Right lobe of liver (tissue), 6 donors: ENCODE results near the gene ADORA1. TPM values are rescaled to one million over a fixed set of nuclear protein-coding genes. Genes with fewer than 3 reads are reported as not detected.

Experiments used
- ATAC-seq, 4 donors: fragments of 200-7000 bp; cut with Tn5 transposase; one replicate each; pipeline ENCODE4 v1.9.1; 2020; ENCODE audit warnings: mild to moderate bottlenecking in 4 of 4, moderate library complexity in 4 of 4
- DNase-seq, 3 donors: peaks; one replicate each; pipeline ENCODE4 v3.0.0-alpha.2; 2020
- H3K27ac ChIP-seq, 3 donors: fragments of 200-600 bp; one replicate each; pipeline ENCODE4 v1.8.0; 2022
- H3K27me3 ChIP-seq, 2 donors: fragments of 200-600 bp; one replicate each; pipeline ENCODE4 v1.8.0; 2022
- H3K36me3 ChIP-seq, 4 donors: fragments of 200-600 bp; sonication (generic) in 1 of 4; one replicate each; pipeline versions ENCODE4 v1.5.1 to v1.8.0; 2017 to 2022; ENCODE audit warnings: control low read depth in 1 of 4
- H3K4me1 ChIP-seq, 4 donors: fragments of 200-600 bp; sonication (generic) in 1 of 4; one replicate each; pipeline versions ENCODE4 v1.5.1 to v1.8.0; 2017 to 2022; ENCODE audit warnings: control low read depth in 1 of 4
- H3K4me3 ChIP-seq, 3 donors: fragments of 200-600 bp; one replicate each; pipeline ENCODE4 v1.8.0; 2022
- H3K9me3 ChIP-seq, 4 donors: fragments of 200-600 bp; sonication (generic) in 1 of 4; one replicate each; pipeline versions ENCODE4 v1.5.1 to v1.8.0; 2017 to 2022; ENCODE audit warnings: control low read depth in 1 of 4
- CTCF ChIP-seq, 4 donors: fragments of 200-600 bp in 3 of 4; fragments of 450-650 bp in 1 of 4; IDR thresholded peaks; one replicate each; pipeline versions ENCODE4 v1.5.1 to v1.8.0; 2016 to 2022; ENCODE audit warnings: antibody characterized with exemption in 4 of 4, mild to moderate bottlenecking in 2 of 4
- POLR2A ChIP-seq: fragments of 450-650 bp; IDR thresholded peaks from one replicate; pipeline ENCODE4 v1.6.1; 2017; ENCODE audit warnings: antibody characterized with exemption, mild to moderate bottlenecking
- WGBS: methylation state at CpG from one replicate; pipeline ENCODE4 v1.1.6; 2018; ENCODE audit warnings: low coverage, low lambda C conversion rate; ENCODE audit not compliant: insufficient coverage; ENCODE audit errors: missing lambda C conversion rate; 5-methylcytosine and 5-hydroxymethylcytosine counted together
- intact Hi-C, 2 donors: fragments of 100-400 bp; cut with DNase I; formaldehyde crosslinking; loops; one replicate each; pipeline versions ENCODE4 v1.11.2 to v1.14.1; 2022
- total RNA-seq, 6 experiments: library from RNA; depleted of rRNA in 2 of 6; stranded (reverse); fragments of >200 nt in 2 of 6; fragmentation: NEBNext Ultra II Directional in 3 of 6; extraction: Animal tissue kit (Norgen Biotek cat#: 25700) in 3 of 6; gene quantifications; one replicate each; pipeline versions ENCODE4 v1.1.0 to v1.2.4, GENCODE V29; 2016 to 2023
- donor health status: DM: no; HTN: yes; CAD: no.
- donor health status: DM: no; HTN: no; CAD: no.
- donor health status: DM: no; HTN: no; CAD: no.
- donor health status: DM: no; HTN: yes; CAD: no.
- donor health status: DM: no; HTN: yes; CAD: no.

Gene ADORA1
- total RNA-seq, 6 experiments from 2014 or later: 0.31 to 0.78 (median 0.39) TPM; not detected in 1

- ATAC-seq: peak in 2 of 4 donors; percentile 8 to 48
- DNase-seq: no peak
- intact Hi-C loops: no loop called here
Measured at GRCh38 chr1:203084588-203085527, 42.7 kb upstream of the ADORA1 start.

GRCh38 chr1:203085528-203086406, 41.8 kb upstream of the ADORA1 start, which contains the start of gene MYOG:
MYOG (minus strand) TSS chr1:203086012; CDS start chr1:203085961, 51 bp downstream.
- Histone ChIP-seq H3K9me3 (no peaks in the 10 kb centered on the region), H3K27ac (no peak within 1 kb of the TSS), H3K4me1 (peaks cover 0 to 7% (median 0%) of the 10 kb centered on the region in 4 donors), H3K36me3 (no peaks in the 10 kb centered on the region), H3K27me3 (no peaks in the 10 kb centered on the region), H3K4me3 (no peak within 1 kb of the TSS)
- 80% methylated on average over 8 of the region's 36 CpGs for WGBS
- no peak for DNase-seq
- intact Hi-C loops: no loop called here
- TF ChIP-seq POLR2A (no peak), CTCF (IDR thresholded peaks at IDR 0.05) (no peak)
- ATAC-seq: no peak

More at GRCh38 chr1:203084588-203085527, 42.7 kb upstream of the ADORA1 start:
- no CpG with 5 or more reads among the region's 14 CpGs for WGBS
- no peak overlapping the region for H3K4me3 ChIP-seq
- no peaks in the 10 kb centered on the region for H3K27me3 ChIP-seq
- TF ChIP-seq CTCF (IDR thresholded peaks at IDR 0.05) (peak in 2 of 4 donors; percentile 8 to 33), POLR2A (no peak)
- peaks cover 0 to 7% (median 0%) of the 10 kb centered on the region in 4 donors for H3K4me1 ChIP-seq
- no peaks in the 10 kb centered on the region for H3K36me3 ChIP-seq
- no peaks in the 10 kb centered on the region for H3K9me3 ChIP-seq
- H3K27ac ChIP-seq: no peak overlapping the region

GRCh38 chr1:203086992-203087763, 40.3 kb upstream of the ADORA1 start:
- H3K27ac ChIP-seq: no peak overlapping the region
- no peak overlapping the region for H3K4me3 ChIP-seq
- 70% methylated on average over 11 of the region's 11 CpGs for WGBS
- H3K9me3 ChIP-seq: no peaks in the 10 kb centered on the region
- TF ChIP-seq POLR2A (no peak), CTCF (IDR thresholded peaks at IDR 0.05) (no peak)
- H3K4me1 ChIP-seq: peaks cover 0 to 7% (median 0%) of the 10 kb centered on the region in 4 donors
- no peaks in the 10 kb centered on the region for H3K27me3 ChIP-seq
- H3K36me3 ChIP-seq: no peaks in the 10 kb centered on the region
- DNase-seq: no peak
- intact Hi-C loops: no loop called here
- no peak for ATAC-seq

- TF ChIP-seq CTCF (IDR thresholded peaks at IDR 0.05) (no peak), POLR2A (no peak)
- DNase-seq (no peak), ATAC-seq (no peak)
- H3K27me3 ChIP-seq: no peaks in the 10 kb centered on the region
- H3K4me3 ChIP-seq: no peak overlapping the region
- peaks cover 0 to 7% (median 0%) of the 10 kb centered on the region in 4 donors for H3K4me1 ChIP-seq
- 72% methylated on average over 3 of the region's 3 CpGs for WGBS
- no peaks in the 10 kb centered on the region for H3K9me3 ChIP-seq
- H3K36me3 ChIP-seq: no peaks in the 10 kb centered on the region
- intact Hi-C loops: no loop called here
- no peak overlapping the region for H3K27ac ChIP-seq
Measured at GRCh38 chr1:203088441-203088840, 39.1 kb upstream of the ADORA1 start.
